Fibroblast of mammary gland (primary cell): ENCODE results near the gene TRIM72.
"Not testable (repeated sequence)": the region's sequence is repeated elsewhere in the genome, so short reads cannot be mapped to it uniquely, and the experiment has no call there.

Source experiments
- DNase-seq: peaks from one replicate; pipeline ENCODE4 v3.0.0-alpha.2; 2010; ENCODE audit warnings: low read depth
- H3K4me3 ChIP-seq: 2 replicates; pipeline ENCODE4 v1.5.1; 2011; ENCODE audit warnings: low read depth, mild to moderate bottlenecking, low read length, moderate library complexity; ENCODE audit not compliant: control insufficient read depth
- CTCF ChIP-seq: conservative IDR thresholded peaks from 2 replicates; pipeline ENCODE4 v1.5.1; 2011; ENCODE audit warnings: low read depth, low read length, inconsistent platforms; ENCODE audit not compliant: control insufficient read depth, insufficient read depth

TRIM72 gene

GRCh38 chr16:31190818-31191444 is 23.0 kb upstream of the TRIM72 start:
- no peak for DNase-seq
- H3K4me3 ChIP-seq: no peak overlapping the region
- TF ChIP-seq CTCF: no peak

GRCh38 chr16:31191697-31192428 is 22.1 kb upstream of the TRIM72 start:
- TF ChIP-seq CTCF: no peak
- no peak overlapping the region for H3K4me3 ChIP-seq

GRCh38 chr16:31192856-31193642 is 20.9 kb upstream of the TRIM72 start:
- no peak overlapping the region for H3K4me3 ChIP-seq
- no peak for TF ChIP-seq CTCF
- no peak for DNase-seq

More at GRCh38 chr16:31191697-31192428, 22.1 kb upstream of the TRIM72 start:
- DNase-seq: no peak

GRCh38 chr16:31193874-31194273 is 20.0 kb upstream of the TRIM72 start:
- DNase-seq: no peak
- no peak for TF ChIP-seq CTCF
- no peak overlapping the region for H3K4me3 ChIP-seq

GRCh38 chr16:31194898-31195297 is 19.0 kb upstream of the TRIM72 start:
- no peak for TF ChIP-seq CTCF
- no peak overlapping the region for H3K4me3 ChIP-seq
- no peak for DNase-seq

- not testable (repeated sequence) for DNase-seq, H3K4me3 ChIP-seq
Observed at GRCh38 chr16:31195861-31196260, 18.1 kb upstream of the TRIM72 start.

GRCh38 chr16:31196324-31197088 is 17.4 kb upstream of the TRIM72 start:
- no peak for DNase-seq
- no peak for TF ChIP-seq CTCF
- H3K4me3 ChIP-seq: no peak overlapping the region
